HG02884 (cell line): Measurements from ENCODE around the gene MIF4GD.

Experiments
- ATAC-seq: cut with Tn5 transposase; IDR thresholded peaks from one replicate; pipeline ENCODE4 v1.9.1; 2021; ENCODE audit warnings: mild to moderate bottlenecking, moderate library complexity; ENCODE audit not compliant: unreplicated experiment

The MIF4GD gene

DNA sequence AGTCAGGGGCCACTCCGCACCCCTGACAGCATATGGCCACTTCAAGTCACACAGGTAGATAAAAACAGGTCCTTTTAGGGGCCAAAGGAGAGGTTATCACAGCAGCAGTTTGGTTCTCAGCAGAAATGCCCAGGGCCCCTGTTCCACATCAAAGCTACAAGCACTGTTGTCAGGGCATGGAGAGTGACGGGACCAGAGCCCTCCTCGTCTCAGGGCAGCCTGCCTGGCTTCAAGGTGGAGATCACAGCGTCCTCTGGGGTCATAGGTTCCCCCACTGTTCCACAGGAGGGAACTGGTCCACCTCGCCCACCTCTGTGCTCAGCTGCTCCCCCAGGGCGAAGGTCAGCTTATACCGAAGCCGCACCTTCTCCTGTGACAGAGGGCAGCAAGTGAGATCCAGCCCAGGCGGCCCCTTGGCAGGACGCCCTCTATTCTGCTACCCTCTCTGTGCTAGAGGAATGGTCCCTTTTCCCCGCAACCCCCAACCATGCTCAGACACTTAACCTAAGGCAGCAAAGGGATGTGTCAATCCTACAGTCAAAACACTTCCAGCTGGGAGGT is 32.9 kb downstream of the MIF4GD start:
- ATAC-seq: no peak

- no peak for ATAC-seq
These were observed 33.7 kb downstream of the MIF4GD start for GRCh38 chr17:75237100-75238014.

DNA sequence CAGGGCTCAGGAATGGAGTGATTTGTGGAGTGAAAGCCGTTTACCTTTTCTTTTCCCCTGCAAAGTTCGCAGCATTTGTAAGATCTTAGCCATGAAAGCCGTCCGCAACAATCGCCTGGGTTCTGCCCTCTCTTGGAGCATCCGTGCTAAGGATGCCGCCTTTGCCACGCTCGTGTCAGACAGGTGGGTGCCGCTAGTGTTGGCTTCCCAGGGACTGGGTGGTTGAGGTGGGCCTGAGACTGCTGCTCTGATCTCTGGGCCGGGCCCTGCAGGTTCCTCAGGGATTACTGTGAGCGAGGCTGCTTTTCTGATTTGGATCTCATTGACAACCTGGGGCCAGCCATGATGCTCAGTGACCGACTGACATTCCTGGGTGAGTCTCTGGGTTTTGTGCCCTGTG is 38.2 kb downstream of the MIF4GD start:
- ATAC-seq: no peak

GRCh38 chr17:75231741-75232464 is 39.1 kb downstream of the MIF4GD start:
- no peak for ATAC-seq

DNA sequence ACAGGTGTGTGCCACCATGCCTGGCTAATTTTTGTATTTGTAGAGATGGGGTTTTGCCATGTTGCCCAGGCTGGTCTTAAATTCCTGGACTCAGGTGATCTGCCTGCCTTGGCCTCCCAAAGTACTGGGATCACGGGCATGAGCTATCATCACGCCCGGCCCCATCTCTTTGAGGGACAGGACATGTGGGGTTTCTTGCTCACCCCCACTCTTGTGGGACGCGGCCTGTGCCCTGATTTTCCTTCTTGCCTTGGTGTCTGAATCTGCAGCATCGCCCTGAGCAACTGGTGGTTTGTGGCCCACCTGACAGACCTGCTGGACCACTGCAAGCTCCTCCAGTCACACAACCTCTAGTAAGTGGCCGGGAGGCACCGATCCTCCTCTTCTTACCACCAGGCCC is 40.0 kb downstream of the MIF4GD start:
- no peak for ATAC-seq

GRCh38 chr17:75228847-75229246 is 42.2 kb downstream of the MIF4GD start:
- ATAC-seq: no peak

- no peak for ATAC-seq
These were observed 42.7 kb downstream of the MIF4GD start for GRCh38 chr17:75228305-75228704.

DNA sequence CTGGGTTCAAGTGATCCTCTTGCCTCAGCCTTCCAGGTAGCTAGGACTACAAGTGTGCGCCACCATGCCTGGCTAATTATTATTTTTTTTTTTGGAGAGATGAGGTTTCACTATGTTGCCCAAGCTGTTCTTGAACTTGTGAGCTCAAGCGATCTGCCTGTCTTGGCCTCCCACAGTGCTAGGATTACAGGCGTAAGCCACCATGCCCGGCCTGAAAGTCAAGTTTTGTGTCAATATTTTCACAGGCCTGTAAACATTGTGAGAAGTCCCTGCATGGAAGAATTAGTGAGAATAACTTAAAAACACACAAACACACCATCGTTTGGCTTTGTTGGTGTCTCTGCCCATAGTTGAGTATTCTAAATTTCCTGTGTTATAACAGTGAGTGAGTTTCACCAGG is 43.3 kb downstream of the MIF4GD start:
- ATAC-seq: no peak

DNA sequence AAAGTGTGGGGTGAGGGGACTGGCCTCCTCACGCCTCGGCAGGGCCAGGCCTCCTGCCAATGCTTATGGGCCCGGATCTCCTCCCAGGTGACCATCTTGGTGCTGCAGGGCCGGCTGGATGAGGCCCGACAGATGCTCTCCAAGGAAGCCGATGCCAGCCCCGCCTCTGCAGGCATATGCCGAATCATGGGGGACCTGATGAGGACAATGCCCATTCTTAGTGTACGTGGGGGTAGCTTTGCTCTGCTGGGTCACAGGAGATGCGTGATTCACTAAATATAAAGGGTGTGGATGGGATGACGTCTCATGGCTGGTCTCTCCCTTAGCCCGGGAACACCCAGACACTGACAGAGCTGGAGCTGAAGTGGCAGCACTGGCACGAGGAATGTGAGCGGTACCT is 46.0 kb downstream of the MIF4GD start:
- no peak for ATAC-seq

DNA sequence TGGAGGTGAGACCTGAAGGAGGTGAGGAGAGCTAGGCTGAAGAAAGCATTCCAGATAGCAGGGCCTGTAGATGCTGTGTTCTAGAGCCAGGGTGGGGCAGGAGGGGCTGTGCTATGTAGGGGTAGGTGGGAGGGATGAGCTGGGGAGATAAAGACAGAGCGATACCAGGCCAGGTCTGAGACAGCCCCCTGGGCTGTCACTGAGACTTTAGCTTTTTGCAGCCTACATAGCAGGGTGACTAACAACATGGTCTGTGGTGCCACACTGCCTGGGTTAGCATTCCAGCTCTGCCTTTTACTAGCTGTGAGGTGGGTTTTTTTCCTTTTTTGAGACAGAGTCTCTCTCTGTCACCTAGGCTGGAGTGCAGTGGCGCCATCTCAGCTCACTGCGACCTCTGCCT is 51.2 kb downstream of the MIF4GD start:
- no peak for ATAC-seq

DNA sequence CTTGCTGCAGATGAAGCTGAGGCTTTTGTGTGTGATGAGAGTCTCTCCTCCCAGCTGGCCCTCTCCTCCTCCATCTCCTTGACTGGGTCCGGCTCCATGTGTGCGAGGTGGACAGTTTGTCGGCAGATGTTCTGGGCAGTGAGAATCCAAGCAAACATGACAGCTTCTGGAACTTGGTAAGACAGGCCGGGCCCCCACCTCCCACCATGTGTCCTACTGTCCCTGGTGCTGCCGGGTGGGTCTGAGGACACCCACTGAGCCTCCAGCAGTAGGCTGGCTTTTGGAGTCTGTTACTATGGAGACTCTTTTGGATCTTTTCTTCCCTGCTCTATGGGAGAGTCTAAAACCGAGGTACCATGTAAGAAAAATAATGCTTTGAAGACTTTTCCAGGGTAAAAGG is 52.9 kb downstream of the MIF4GD start:
- ATAC-seq: no peak
